Stomach (tissue), 9 donors: ENCODE data around the gene PICK1. TPM values are rescaled to one million over a fixed set of nuclear protein-coding genes. Genes with fewer than 3 reads are reported as not detected.
A peak's percentile ranks its signal among the peaks of the same experiment; 100 is the strongest.

Experiments used
- DNase-seq, 2 donors: peaks; one replicate each; pipeline versions ENCODE4 v3.0.0 to v3.0.0-alpha.2; 2013 to 2019
- H3K27ac ChIP-seq, 5 donors: fragments of 200-600 bp in 4 of 5; sonication (generic) in 4 of 5; one replicate each; pipeline ENCODE4 v1.5.1; 2013 to 2019; ENCODE audit warnings: mild to moderate bottlenecking in 1 of 5, moderate library complexity in 1 of 5
- H3K27me3 ChIP-seq, 3 donors: fragments of 200-600 bp; sonication (generic); one replicate each; pipeline ENCODE4 v1.5.1; 2017 to 2019; ENCODE audit warnings: mixed run types in 1 of 3
- H3K36me3 ChIP-seq, 4 donors: fragments of 200-600 bp; sonication (generic); 1 replicate in 3 of 4; 2 replicates in 1 of 4; pipeline ENCODE4 v1.5.1; 2016 to 2019
- H3K4me1 ChIP-seq, 4 donors: fragments of 200-600 bp; sonication (generic); one replicate each; pipeline ENCODE4 v1.5.1; 2016 to 2019
- H3K4me3 ChIP-seq, 4 donors: fragments of 200-600 bp; sonication (generic) in 3 of 4; one replicate each; pipeline ENCODE4 v1.5.1; 2016 to 2019; ENCODE audit warnings: mild to moderate bottlenecking in 1 of 4
- H3K9me3 ChIP-seq, 4 donors: fragments of 200-600 bp; sonication (generic); one replicate each; pipeline ENCODE4 v1.5.1; 2016 to 2019
- EP300 ChIP-seq: sonication (generic); formaldehyde crosslinking; IDR thresholded peaks from one replicate; pipeline ENCODE4 v1.6.1; 2017; ENCODE audit warnings: antibody characterized with exemption
- POLR2A ChIP-seq, 4 donors: fragments of 450-650 bp; IDR thresholded peaks; one replicate each; pipeline ENCODE4 v1.6.1; 2016; ENCODE audit warnings: antibody characterized with exemption in 4 of 4, control low read depth in 2 of 4, mild to moderate bottlenecking in 1 of 4, moderate library complexity in 1 of 4
- POLR2AphosphoS5 ChIP-seq, 3 donors: sonication (generic); formaldehyde crosslinking; IDR thresholded peaks; one replicate each; pipeline ENCODE4 v1.6.1; 2016; ENCODE audit warnings: antibody characterized with exemption in 3 of 3
- WGBS, 5 donors: extraction: QIAGEN DNeasy Blood & Tissue Kit in 3 of 5; methylation state at CpG; one replicate each; pipeline versions ENCODE4 v1.1.5 to v1.1.7; 2013 to 2018; 5-methylcytosine and 5-hydroxymethylcytosine counted together
- intact Hi-C: fragments of 100-400 bp; cut with DNase I; formaldehyde crosslinking; loops from one replicate; pipeline ENCODE4 v1.15.1; 2023; ENCODE audit warnings: low total_unique reads
- polyA plus RNA-seq, 3 donors: library from polyadenylated mRNA; stranded (reverse); fragments of 200-250 nt; gene quantifications; one replicate each; pipeline ENCODE4 v1.2.3, GENCODE V29; 2013
- total RNA-seq, 5 donors: library from RNA; depleted of rRNA; stranded (reverse); fragments of >200 nt; gene quantifications; one replicate each; pipeline versions ENCODE4 v1.1.0 to v1.2.3, GENCODE V29; 2014 to 2016
- TF ChIP-seq, protein P1 (sequence below), 7 experiments: fragments of 450-650 bp in 4 of 7; fragments of 200-600 bp in 3 of 7; sonication (generic) in 3 of 7; IDR thresholded peaks; one replicate each; pipeline ENCODE4 v1.5.1; 2016 to 2019; ENCODE audit warnings: antibody characterized with exemption in 7 of 7, control low read depth in 2 of 7, mild to moderate bottlenecking in 1 of 7
- donor health status: healthy with polysubstance abuse.
- donor health status: Bipolar disorder and iron deficiency.
- donor health status: healthy.

Gene PICK1
- total and polyA plus RNA-seq, 8 donors = 20.7 to 44.3 (median 27.0) TPM

DNA sequence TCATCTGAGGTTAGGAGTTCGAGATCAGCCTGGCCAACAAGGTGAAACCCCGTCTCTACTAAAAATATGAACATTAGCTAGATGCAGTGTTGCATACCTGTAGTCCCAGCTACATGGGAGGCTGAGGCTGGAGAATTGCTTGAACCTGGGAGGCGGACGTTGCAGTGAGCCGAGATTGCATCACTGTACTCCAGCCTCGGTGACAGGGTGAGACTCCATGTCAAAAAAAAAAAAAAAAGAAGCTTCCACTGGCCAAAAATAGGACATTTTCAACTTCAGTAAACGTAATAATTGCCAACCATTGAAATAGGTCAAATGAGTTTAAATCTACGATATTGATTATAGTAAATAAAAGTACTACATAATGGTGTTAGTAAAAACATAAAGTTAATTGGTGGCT lies 46.4 kb downstream of the PICK1 start:
- no peak overlapping the region for H3K27ac ChIP-seq
- H3K4me3 ChIP-seq = no peak overlapping the region
- intact Hi-C loops = no loop called here
- no peaks in the 10 kb centered on the region for H3K27me3 ChIP-seq
- peaks cover 0 to 10% (median 0%) of the 10 kb centered on the region in 4 donors for H3K36me3 ChIP-seq
- no peaks in the 10 kb centered on the region for H3K9me3 ChIP-seq
- TF ChIP-seq POLR2A (IDR thresholded peaks at IDR 0.05) (no peak), EP300 (no peak), POLR2AphosphoS5 (IDR thresholded peaks at IDR 0.05) (no peak)
- TF ChIP-seq, protein P1, sequence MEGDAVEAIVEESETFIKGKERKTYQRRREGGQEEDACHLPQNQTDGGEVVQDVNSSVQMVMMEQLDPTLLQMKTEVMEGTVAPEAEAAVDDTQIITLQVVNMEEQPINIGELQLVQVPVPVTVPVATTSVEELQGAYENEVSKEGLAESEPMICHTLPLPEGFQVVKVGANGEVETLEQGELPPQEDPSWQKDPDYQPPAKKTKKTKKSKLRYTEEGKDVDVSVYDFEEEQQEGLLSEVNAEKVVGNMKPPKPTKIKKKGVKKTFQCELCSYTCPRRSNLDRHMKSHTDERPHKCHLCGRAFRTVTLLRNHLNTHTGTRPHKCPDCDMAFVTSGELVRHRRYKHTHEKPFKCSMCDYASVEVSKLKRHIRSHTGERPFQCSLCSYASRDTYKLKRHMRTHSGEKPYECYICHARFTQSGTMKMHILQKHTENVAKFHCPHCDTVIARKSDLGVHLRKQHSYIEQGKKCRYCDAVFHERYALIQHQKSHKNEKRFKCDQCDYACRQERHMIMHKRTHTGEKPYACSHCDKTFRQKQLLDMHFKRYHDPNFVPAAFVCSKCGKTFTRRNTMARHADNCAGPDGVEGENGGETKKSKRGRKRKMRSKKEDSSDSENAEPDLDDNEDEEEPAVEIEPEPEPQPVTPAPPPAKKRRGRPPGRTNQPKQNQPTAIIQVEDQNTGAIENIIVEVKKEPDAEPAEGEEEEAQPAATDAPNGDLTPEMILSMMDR (IDR thresholded peaks at IDR 0.05) = no peak
- peaks cover 0 to 18% (median 13%) of the 10 kb centered on the region in 4 donors for H3K4me1 ChIP-seq
- 73 to 83% (median 79%) methylated on average over 8 of the region's 8 CpGs for WGBS, 5 donors
- DNase-seq = no peak

DNA sequence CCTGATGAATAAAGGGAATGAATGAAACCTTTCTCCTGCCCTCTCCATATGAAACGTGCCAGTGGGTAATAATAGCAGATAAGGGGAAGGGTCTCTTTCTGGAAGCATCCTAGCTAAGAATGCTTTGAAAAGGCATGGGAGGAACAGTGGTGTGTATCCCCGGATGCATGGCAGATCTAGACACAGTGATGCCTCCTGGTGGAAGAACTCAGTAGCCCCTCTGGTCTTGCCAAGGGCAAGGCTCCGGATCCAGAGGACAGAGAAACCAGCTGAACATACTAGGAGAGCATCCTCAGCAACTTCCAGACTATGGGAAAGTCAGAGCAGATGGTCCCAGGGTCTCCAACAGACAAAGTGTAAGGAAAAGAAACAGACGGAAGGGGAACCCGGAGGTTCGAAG lies 46.9 kb downstream of the PICK1 start:
- H3K27me3 ChIP-seq = no peaks in the 10 kb centered on the region
- 75 to 85% (median 85%) methylated on average over 6 of the region's 6 CpGs for WGBS, 5 donors
- peaks cover 0 to 19% (median 13%) of the 10 kb centered on the region in 4 donors for H3K4me1 ChIP-seq
- H3K9me3 ChIP-seq = no peaks in the 10 kb centered on the region
- no peak overlapping the region for H3K4me3 ChIP-seq
- no peak overlapping the region for H3K27ac ChIP-seq
- peaks cover 0 to 15% (median 0%) of the 10 kb centered on the region in 4 donors for H3K36me3 ChIP-seq
- TF ChIP-seq, protein P1 (IDR thresholded peaks at IDR 0.05) = no peak
- no peak for TF ChIP-seq EP300
- TF ChIP-seq POLR2A (IDR thresholded peaks at IDR 0.05) = no peak
- intact Hi-C loops = no loop called here
- no peak for DNase-seq

DNA sequence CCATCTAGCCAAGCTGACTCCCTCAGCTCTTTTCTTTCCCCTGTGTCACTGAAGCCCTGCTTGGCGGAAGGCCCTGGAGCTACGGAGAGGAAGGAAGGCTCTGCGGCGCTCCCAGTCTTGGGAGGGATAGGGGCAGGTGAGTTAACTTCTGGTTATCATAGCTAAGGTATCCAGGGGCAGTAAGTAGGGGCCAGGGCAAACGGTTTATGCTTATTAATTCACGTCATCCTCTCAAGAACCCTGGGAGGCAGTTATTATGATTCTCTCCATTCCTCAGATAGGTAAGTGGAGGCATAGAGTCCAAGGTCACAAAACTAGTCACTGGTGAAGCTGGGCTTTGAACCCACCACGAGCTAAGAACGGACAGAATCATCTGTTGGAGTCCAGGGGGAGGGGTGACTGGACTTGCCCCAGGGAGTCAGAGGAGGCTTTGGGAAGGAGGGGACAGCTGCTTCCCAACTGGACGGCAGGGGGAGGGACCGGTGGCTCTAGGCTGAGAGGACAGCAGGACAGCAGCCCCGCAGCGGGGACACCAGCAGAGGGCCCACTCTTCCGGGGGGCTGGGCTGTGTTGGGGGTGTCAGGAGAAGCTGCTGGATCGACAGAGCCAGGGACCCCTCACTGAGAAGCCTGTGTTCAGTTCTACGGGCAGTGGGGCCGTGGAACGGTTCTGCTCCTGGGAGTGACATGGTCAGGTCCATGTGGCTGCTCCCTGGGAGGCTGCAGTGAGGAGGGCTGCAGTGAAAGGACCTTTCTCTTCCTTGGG lies 49.8 kb downstream of the PICK1 start:
- peaks cover 9 to 44% (median 29%) of the 10 kb centered on the region in 4 donors for H3K4me1 ChIP-seq
- DNase-seq = no peak
- peaks cover 0 to 24% (median 0%) of the 10 kb centered on the region in 4 donors for H3K36me3 ChIP-seq
- TF ChIP-seq EP300 (no peak), POLR2AphosphoS5 (IDR thresholded peaks at IDR 0.05) (no peak), POLR2A (IDR thresholded peaks at IDR 0.05) (no peak)
- TF ChIP-seq, protein P1 (IDR thresholded peaks at IDR 0.05) = no peak
- peak overlapping the region in 2 of 5 donors; percentile 8 to 53 for H3K27ac ChIP-seq
- H3K4me3 ChIP-seq = no peak overlapping the region
- H3K9me3 ChIP-seq = no peaks in the 10 kb centered on the region
- intact Hi-C loops = no loop called here
- whole genome bisulfite sequencing, 5 donors = 75 to 85% (median 80%) methylated on average over 16 to 17 of the region's 17 CpGs
- no peaks in the 10 kb centered on the region for H3K27me3 ChIP-seq

DNA sequence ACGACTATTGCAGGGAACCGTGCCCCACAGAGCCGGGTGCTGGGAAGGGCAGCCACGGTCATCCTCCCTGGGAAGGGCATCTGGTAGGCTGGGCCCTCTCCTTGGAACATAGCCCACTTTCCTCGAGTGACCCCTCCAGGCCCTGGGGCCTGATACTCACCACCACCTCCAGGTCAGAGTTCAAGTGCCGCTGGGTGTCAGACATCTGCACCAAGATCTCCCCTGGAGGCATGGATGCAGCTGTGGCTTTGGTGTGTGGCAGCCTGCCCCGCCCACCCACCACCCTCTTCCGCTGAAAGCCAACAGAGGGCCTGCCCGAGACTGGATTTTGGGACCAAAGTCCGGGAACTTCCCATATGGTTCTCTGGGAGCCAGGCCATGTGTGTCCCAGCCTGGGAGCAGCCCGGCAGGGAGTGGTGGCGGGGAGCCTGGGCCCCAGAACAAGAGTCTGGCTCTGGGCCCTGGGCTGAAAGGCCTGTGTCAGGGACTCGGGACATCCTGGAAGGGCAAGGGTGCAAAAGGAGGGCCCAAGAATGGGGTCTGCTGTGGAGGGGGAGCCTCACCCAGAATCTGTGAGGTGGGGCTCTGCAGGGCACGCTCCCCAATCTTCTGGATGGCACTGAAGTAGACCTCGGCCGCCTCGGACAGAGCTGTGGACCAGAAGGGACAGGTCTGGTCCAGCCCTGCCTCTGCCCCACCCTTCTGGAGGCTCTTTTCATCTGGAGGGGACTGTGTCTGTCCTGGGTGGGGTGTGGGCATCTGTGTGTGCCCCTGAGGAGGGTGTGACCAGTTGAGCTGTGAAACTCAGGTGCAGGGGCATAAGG lies 50.7 kb downstream of the PICK1 start:
- H3K27ac ChIP-seq = peak overlapping the region in 3 of 5 donors; percentile 8 to 57 (median 53)
- no peak overlapping the region for H3K4me3 ChIP-seq
- peaks cover 9 to 49% (median 29%) of the 10 kb centered on the region in 4 donors for H3K4me1 ChIP-seq
- intact Hi-C loops = no loop called here
- H3K36me3 ChIP-seq = peaks cover 0 to 29% (median 2%) of the 10 kb centered on the region in 4 donors
- TF ChIP-seq POLR2A (IDR thresholded peaks at IDR 0.05) (no peak), EP300 (no peak), POLR2AphosphoS5 (IDR thresholded peaks at IDR 0.05) (peak in 1 of 3 donors; percentile 40)
- DNase-seq = peak; percentile 40 to 84
- H3K27me3 ChIP-seq = no peaks in the 10 kb centered on the region
- no peaks in the 10 kb centered on the region for H3K9me3 ChIP-seq
- WGBS, 5 donors = 41 to 62% (median 50%) methylated on average over 13 to 17 of the region's 17 CpGs
